GM10248 (cell line): ENCODE measurements around the gene PEPD.

Source experiments
- CTCF ChIA-PET: fragments of 300-600 bp; sonication (Branson Sonifier 250); formaldehyde crosslinking; extraction: SDS; loops from one replicate; lab custom pipeline; 2021; ENCODE audit warnings: antibody characterized with exemption; lab: Yijun Ruan, JAX
- POLR2A ChIA-PET: fragments of 350-650 bp; sonication (Branson Sonifier 250); formaldehyde crosslinking; extraction: SDS; loops from one replicate; lab custom pipeline; 2020; ENCODE audit warnings: antibody characterized with exemption; lab: Yijun Ruan, JAX
- DNase-seq: peaks from one replicate; pipeline ENCODE4 v3.0.0; 2012; ENCODE audit errors: extremely low spot score
- CTCF ChIP-seq: IDR thresholded peaks from 2 replicates; pipeline ENCODE4 v1.5.1; 2012; ENCODE audit warnings: mild to moderate bottlenecking, low read depth; ENCODE audit errors: extremely low read depth, missing control alignments, control extremely low read depth

PEPD gene

DNA sequence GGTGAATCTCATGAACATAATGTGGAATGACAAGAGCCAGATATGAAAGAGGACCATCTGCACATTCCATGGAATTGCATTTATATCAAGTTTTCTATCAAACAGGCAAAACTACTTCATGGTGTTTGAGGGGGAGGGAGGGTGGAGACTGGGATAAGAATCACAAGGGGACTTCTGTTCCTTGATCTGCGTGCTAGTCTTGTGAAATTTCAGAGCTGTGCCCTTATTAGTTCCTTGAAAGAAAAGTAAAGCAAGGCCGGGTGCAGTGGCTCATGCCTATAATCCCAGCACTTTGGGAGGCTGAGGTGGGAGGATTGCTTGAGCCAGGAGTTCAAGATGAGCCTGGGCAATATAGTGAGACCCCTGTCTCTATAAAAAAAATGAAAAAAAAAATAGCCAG lies 178.3 kb downstream of the PEPD start:
- no peak for TF ChIP-seq CTCF
- DNase-seq = no peak
- ChIA-PET POLR2A (no interaction called here), CTCF (no interaction called here)

GRCh38 chr19:33340991-33341390 lies 180.6 kb downstream of the PEPD start:
- ChIA-PET POLR2A (no interaction called here), CTCF (interaction anchor here (1.0 kb wide), 1 partner anchor 17 kb away, joined by 3 read pairs; no protein-coding TSS in a partner anchor)
- TF ChIP-seq CTCF = no peak
- DNase-seq = no peak

- CTCF ChIA-PET = no interaction called here
- TF ChIP-seq CTCF = no peak
- POLR2A ChIA-PET = no interaction called here
- DNase-seq = no peak
These were observed 182.3 kb downstream of the PEPD start for GRCh38 chr19:33339016-33339984.
